Caco-2 (cell line): Measurements from ENCODE around the gene OAT. TPM values are rescaled to one million over a fixed set of nuclear protein-coding genes. Genes with fewer than 3 reads are reported as not detected.
"Not testable (repeated sequence)": the region's sequence is repeated elsewhere in the genome, so short reads cannot be mapped to it uniquely, and the experiment has no call there.

Experiments
- BruUV-seq: library from RNA; stranded (reverse); fragments of 400-500 nt; replicated peaks from 2 replicates; lab custom pipeline; 2021; lab: Mats Ljungman, UMichigan
- CTCF ChIA-PET: fragments of 300-600 bp; sonication (Branson Sonifier 250); formaldehyde crosslinking; loops from one replicate; lab custom pipeline; 2022; ENCODE audit warnings: antibody characterized with exemption; lab: Charles Lee
- POLR2A ChIA-PET: fragments of 300-600 bp; sonication (Branson Sonifier 250); formaldehyde crosslinking; loops from one replicate; lab custom pipeline; 2022; ENCODE audit warnings: antibody characterized with exemption; lab: Charles Lee
- DNase-seq, 2 experiments: peaks; one replicate each; pipeline versions ENCODE4 v3.0.0 to v3.0.0-alpha.2; 2020 to 2022
- H3K27me3 ChIP-seq: replicated peaks from 2 replicates; pipeline ENCODE4 v1.6.0; 2011; ENCODE audit warnings: low read length; ENCODE audit not compliant: control insufficient read depth, insufficient read depth
- H3K36me3 ChIP-seq: 2 replicates; pipeline ENCODE4 v1.5.1; 2011; ENCODE audit warnings: low read length; ENCODE audit not compliant: control insufficient read depth, insufficient read depth
- H3K4me1 ChIP-seq: fragments of 250-450 bp; sonication (Bioruptor Pico); 2 replicates; pipeline ENCODE4 v1.5.1; 2020; ENCODE audit warnings: mild to moderate bottlenecking
- H3K4me3 ChIP-seq: 2 replicates; pipeline ENCODE4 v1.5.1; 2011; ENCODE audit warnings: low read depth, mild to moderate bottlenecking, control low read depth, low read length
- H3K9me3 ChIP-seq: fragments of 250-450 bp; sonication (Bioruptor Pico); 2 replicates; pipeline ENCODE4 v1.5.1; 2020; ENCODE audit warnings: mild to moderate bottlenecking, moderate library complexity
- H3K27ac Mint-ChIP-seq: one replicate; pipeline ENCODE4 v1.8.0; 2022; ENCODE audit warnings: mixed read lengths; ENCODE audit not compliant: unreplicated experiment
- H3K27me3 Mint-ChIP-seq: one replicate; pipeline ENCODE4 v1.8.0; 2022; ENCODE audit warnings: mixed read lengths; ENCODE audit not compliant: insufficient read depth, unreplicated experiment
- H3K36me3 Mint-ChIP-seq: one replicate; pipeline ENCODE4 v1.8.0; 2022; ENCODE audit warnings: mild to moderate bottlenecking, mixed read lengths; ENCODE audit not compliant: insufficient read depth, unreplicated experiment
- H3K4me1 Mint-ChIP-seq: one replicate; pipeline ENCODE4 v1.8.0; 2022; ENCODE audit warnings: low read depth, mixed read lengths; ENCODE audit not compliant: unreplicated experiment
- H3K4me3 Mint-ChIP-seq: one replicate; pipeline ENCODE4 v1.8.0; 2022; ENCODE audit warnings: mild to moderate bottlenecking, moderate library complexity, mixed read lengths; ENCODE audit not compliant: unreplicated experiment
- H3K9me3 Mint-ChIP-seq: one replicate; pipeline ENCODE4 v1.8.0; 2022; ENCODE audit warnings: mixed read lengths; ENCODE audit not compliant: unreplicated experiment
- CTCF ChIP-seq, 2 experiments: fragments of 200-600 bp in 1 of 2; IDR thresholded peaks; 1 replicate in 1 of 2; 2 replicates in 1 of 2; pipeline versions ENCODE4 v1.5.1 to v1.8.0; 2011 to 2022; ENCODE audit warnings: antibody characterized with exemption in 1 of 2, control low read depth in 1 of 2, inconsistent platforms in 1 of 2, low read depth in 1 of 2, low read length in 1 of 2, mild to moderate bottlenecking in 1 of 2, moderate library complexity in 1 of 2; ENCODE audit not compliant: insufficient read depth in 1 of 2, severe bottlenecking in 1 of 2, unreplicated experiment in 1 of 2
- intact Hi-C: fragments of 100-400 bp; cut with micrococcal nuclease; formaldehyde crosslinking; loops from one replicate; pipeline ENCODE4 v1.10.0; 2022; ENCODE audit not compliant: unreplicated experiment
- total RNA-seq: library from RNA; stranded (reverse); gene quantifications from 2 replicates; pipeline ENCODE4 v1.2.3, GENCODE V29; 2022

Gene OAT
- total RNA-seq, 1 experiment from 2014 or later, result 312 TPM

DNA sequence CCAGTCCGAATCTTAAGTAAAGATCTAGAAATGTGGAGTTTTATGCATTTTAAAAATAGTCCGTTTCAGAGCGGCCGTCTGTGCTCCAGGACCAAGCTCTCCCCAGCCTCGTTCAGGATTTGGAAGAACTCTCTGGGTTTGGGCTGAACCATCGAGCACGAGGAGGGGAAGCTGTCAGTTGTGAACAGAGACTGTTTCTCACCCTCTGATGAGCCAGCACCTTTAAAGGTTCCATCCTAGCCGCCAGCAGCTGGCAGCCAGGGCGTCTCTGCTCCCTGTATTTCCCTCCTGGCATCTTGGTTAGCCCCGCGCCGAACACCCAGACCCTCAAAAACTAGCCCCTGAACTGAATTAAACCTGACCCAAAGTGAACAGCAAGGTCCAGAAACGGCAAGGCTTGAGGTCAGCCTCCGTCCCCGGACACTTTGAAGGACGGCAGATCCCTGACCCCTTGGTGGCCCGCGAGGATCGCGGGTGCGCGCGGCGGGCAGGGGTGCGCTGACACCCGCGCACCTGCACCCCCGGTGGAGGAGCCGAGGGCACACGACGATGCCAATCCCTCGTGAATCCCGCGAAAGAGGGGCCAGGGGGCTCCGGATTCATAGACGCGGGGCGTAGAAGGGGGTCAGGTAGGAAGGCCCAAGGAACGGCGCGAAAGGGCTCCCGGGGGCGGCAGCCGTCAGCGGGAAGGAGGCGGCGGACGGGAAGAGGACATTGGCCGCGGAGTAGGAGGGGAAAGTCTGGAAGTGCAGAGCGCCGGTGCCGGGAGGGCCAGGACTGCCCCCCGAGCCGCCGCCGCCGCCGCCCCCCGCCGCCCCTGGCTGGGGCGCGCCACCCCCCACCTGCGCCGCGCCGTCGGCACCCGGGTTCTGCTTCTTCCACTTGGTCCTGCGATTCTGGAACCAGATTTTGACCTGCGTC lies 28.4 kb upstream of the OAT start:
- peaks cover 22% of the 10 kb centered on the region for H3K4me1 ChIP-seq
- no peak overlapping the region for H3K4me3 ChIP-seq
- no peaks in the 10 kb centered on the region for H3K36me3 ChIP-seq
- Mint-ChIP-seq H3K4me3 (peak overlapping the region; percentile 75), H3K9me3 (no peaks in the 10 kb centered on the region), H3K36me3 (no peaks in the 10 kb centered on the region), H3K27ac (no peak overlapping the region), H3K4me1 (peaks cover 6% of the 10 kb centered on the region), H3K27me3 (peaks cover 19% of the 10 kb centered on the region)
- BruUV-seq, result no TSS peak
- POLR2A ChIA-PET, result no interaction called here
- CTCF ChIA-PET, result interaction anchor here (0.6 kb wide), 1 partner anchor 29 kb away, joined by 10 read pairs; no protein-coding TSS in a partner anchor
- intact Hi-C loops, result no loop called here
- no peaks in the 10 kb centered on the region for H3K9me3 ChIP-seq
- peaks cover 2% of the 10 kb centered on the region for H3K27me3 ChIP-seq
- DNase-seq, result no peak
- no peak for TF ChIP-seq CTCF (IDR thresholded peaks at IDR 0.05; ENCODE audit: insufficient read depth in 1 of 2, low read depth in 1 of 2, low read length in 1 of 2, severe bottlenecking in 1 of 2, unreplicated experiment in 1 of 2)

DNA sequence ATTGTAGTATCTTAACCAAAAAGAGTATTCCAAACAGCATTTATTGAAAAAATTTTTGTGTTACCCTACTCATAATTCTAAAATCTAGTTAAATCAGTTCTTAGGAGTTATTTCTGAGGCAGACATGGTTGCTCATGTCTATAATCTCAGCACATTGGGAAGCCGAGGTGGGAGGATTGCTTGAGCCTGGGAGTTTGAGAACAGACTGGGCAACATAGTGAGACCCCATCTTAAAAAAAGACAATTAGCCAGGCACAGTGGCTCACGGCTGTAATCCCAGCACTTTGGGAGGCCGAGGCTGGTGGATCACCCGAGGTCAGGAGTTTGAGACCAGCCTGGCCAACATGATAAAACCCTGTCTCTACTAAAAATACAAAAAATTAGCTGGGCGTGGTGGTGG lies 23.0 kb upstream of the OAT start:
- H3K4me3 ChIP-seq, H3K9me3 ChIP-seq, DNase-seq, H3K27me3 ChIP-seq, H3K36me3 Mint-ChIP-seq, H3K4me3 Mint-ChIP-seq, H3K36me3 ChIP-seq, POLR2A ChIA-PET, H3K9me3 Mint-ChIP-seq, H3K27ac Mint-ChIP-seq, BruUV-seq, H3K27me3 Mint-ChIP-seq, CTCF ChIA-PET, intact Hi-C loops: not testable (repeated sequence)
- H3K4me1 ChIP-seq, result peaks cover 20% of the 10 kb centered on the region
- peaks cover 12% of the 10 kb centered on the region for H3K4me1 Mint-ChIP-seq

DNA sequence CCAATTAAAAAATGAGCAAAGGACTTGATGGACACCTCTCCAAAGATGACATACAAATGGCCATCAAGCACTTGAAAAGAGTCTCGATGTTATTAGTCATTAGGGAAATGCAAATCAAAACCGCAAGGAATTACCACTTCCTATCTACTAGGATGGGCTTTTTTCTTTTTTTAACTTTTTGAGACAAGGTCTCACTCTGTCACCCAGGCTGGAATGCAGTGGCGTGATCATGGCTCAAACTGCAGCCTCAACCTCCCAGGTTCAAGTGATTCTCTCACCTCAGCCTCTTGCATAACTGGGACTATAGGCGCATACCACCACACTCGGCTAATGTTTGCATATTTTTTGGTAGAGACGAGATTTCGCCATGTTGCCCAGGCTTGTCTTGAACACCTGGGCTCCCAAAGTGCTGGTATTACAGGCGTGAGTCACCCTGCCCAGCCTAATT lies 17.5 kb upstream of the OAT start:
- no peaks in the 10 kb centered on the region for H3K36me3 ChIP-seq
- peaks cover 28% of the 10 kb centered on the region for H3K4me1 ChIP-seq
- TF ChIP-seq CTCF (IDR thresholded peaks at IDR 0.05; ENCODE audit: insufficient read depth in 1 of 2, low read depth in 1 of 2, low read length in 1 of 2, severe bottlenecking in 1 of 2, unreplicated experiment in 1 of 2), result no peak
- intact Hi-C loops, result no loop called here
- Mint-ChIP-seq H3K9me3 (no peaks in the 10 kb centered on the region), H3K36me3 (no peaks in the 10 kb centered on the region), H3K4me1 (peaks cover 6% of the 10 kb centered on the region), H3K27me3 (no peaks in the 10 kb centered on the region), H3K4me3 (no peak overlapping the region), H3K27ac (no peak overlapping the region)
- POLR2A ChIA-PET, result no interaction called here
- no peaks in the 10 kb centered on the region for H3K9me3 ChIP-seq
- no TSS peak for BruUV-seq
- DNase-seq, result no peak
- CTCF ChIA-PET, result interaction anchor here (0.6 kb wide), 1 partner anchor 17 kb away, joined by 7 read pairs; no protein-coding TSS in a partner anchor
- H3K27me3 ChIP-seq, result no peaks in the 10 kb centered on the region
- H3K4me3 ChIP-seq, result no peak overlapping the region

DNA sequence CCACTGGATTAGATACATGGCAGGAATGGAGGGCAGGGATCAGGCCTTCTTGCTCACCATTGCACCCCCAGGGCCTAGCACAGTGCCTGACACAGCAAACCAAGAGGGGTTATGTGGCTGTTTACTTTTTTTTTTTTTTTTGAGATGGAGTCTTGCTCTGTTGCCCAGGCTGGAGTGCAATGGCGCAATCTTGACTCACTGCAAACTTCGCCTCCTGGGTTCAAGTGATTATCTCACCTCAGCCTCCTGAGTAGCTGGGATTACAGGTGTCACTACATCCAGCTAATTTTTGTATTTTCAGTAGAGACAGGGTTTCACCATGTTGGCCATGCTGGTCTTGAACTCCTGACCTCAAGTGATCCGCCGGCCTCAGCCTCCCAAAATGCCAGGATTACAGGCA lies 17.0 kb upstream of the OAT start:
- H3K4me3 Mint-ChIP-seq, BruUV-seq, H3K4me1 Mint-ChIP-seq, POLR2A ChIA-PET, H3K4me3 ChIP-seq, H3K9me3 ChIP-seq, H3K36me3 Mint-ChIP-seq, H3K27me3 Mint-ChIP-seq, H3K9me3 Mint-ChIP-seq, H3K36me3 ChIP-seq, DNase-seq, H3K27ac Mint-ChIP-seq, H3K27me3 ChIP-seq, intact Hi-C loops: not testable (repeated sequence)
- CTCF ChIA-PET, result interaction anchor here (0.6 kb wide), 1 partner anchor 17 kb away, joined by 7 read pairs; no protein-coding TSS in a partner anchor
- H3K4me1 ChIP-seq, result peaks cover 23% of the 10 kb centered on the region
